NCI-H510A (cell line): Measurements from ENCODE around the gene CDH4.

ENCODE experiments used
- DNase-seq: peaks from one replicate; lab custom pipeline; 2025; lab: John Stamatoyannopoulos, UW

CDH4 gene

DNA sequence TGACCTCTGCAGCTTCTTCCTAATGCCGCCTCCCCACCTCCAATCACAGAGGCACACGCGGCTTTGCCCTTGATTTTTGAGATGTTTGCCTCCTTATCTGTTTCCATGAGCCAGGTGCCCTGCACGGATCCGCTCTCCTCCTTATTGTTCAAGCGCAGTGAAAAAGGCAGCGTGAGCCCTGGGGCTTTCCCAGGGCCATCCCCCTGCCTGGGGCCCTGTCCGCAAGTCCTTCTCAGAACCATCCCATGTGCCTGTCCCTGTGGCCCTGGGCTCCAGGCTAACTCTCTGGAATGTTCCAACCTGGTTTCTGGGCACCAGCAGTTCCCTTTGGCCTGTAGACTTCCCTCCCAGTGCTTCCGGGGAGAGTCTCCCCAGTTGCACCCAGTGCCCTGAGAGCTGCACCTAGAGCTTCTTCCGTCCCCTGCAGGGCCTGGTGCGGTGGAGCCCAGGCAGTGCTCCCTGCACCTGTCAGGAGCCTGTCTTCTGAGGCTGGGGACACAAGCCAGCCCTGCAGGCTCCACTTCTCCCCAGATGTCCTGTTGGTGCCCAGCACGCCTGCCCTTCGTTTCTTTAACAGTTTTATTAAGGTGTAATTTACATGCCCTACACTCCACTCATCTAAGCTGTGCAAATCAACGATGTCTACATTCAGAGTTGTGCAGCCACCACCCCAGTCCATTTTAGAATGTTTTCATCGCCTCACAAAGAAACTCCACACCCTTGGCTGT is 330.3 kb downstream of the CDH4 start:
- no peak for DNase-seq

GRCh38 chr20:61583356-61583755 is 331.3 kb downstream of the CDH4 start:
- DNase-seq, result no peak

DNA sequence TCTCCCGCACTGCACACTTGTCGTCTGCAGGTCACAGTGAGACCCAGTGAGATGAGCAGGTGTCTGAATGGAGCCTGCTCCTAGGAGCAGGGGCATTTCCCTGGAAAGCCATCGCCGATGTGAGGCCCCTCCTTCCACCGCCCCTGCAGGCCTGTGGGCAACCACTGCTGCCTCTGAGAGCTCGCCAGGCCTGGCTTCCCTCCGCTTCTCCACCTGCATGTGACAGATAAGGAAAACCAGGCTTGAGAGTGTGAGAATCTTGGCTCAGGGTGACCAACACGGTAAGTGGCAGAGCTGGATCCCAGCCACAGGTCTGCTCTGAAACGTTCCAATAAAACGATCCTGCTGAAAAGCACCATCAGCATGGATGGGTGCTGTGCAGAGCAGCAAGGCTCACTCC is 332.8 kb downstream of the CDH4 start:
- no peak for DNase-seq

DNA sequence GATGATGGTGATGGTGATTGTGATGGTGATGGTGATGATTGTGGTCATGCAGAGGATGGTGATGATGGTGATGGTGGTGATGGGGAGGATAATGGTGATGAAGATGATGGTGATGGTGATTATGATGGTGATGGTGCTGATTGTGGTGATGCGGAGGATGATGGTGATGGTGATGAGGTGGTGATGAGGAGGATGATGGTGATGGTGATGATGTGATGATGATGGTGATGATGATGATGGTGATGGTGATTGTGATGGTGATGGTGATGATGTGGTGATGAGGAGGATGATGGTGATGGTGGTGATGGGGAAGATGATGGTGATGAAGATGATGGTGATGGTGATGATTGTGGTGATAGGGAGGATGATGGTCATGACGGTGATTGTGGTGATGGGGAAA is 333.7 kb downstream of the CDH4 start:
- DNase-seq, result no peak

DNA sequence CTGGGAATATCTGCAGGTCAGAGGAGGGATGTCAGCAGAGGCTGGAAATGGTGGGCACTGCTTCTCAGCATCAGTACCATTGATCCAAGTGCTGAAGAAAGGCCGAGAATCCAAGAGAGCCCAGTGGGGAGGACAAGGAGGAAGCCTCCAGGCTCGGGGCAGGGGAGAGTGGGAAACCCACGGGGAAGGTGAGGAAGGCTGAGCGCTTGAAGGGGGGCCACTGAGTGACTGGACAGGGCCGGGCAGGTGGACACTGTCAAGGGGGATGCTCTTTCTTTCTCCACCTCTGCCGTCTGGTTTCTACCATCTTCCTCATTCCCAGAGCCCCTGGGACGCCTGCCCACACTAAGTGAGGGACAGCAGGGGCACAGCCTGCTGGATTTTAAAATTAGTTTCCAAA is 335.0 kb downstream of the CDH4 start:
- no peak for DNase-seq

- no peak for DNase-seq
These were observed 335.7 kb downstream of the CDH4 start for GRCh38 chr20:61587681-61588289.

GRCh38 chr20:61588411-61589385 is 336.6 kb downstream of the CDH4 start:
- no peak for DNase-seq

DNA sequence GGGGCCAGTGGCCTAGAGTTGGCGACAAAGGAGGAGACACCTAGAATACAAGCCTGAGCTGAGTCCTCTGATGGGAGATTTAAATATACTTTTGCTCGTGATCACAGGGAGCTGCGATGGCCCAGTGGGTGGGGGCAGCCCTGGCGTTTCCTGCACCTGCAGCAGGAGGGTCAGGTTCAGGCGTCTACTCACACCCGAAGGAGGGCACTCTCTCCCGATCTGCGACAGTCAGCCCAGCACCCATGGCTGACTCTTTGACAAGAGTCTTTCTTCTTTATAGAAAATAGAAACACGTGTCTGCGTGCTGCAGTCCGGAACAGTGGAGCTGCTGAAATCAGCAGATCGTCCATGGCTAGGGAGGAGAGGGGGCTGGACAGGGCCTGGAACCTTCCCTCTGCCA is 338.2 kb downstream of the CDH4 start:
- no peak for DNase-seq

- no peak for DNase-seq
These were observed 341.5 kb downstream of the CDH4 start for GRCh38 chr20:61593516-61593915.

DNA sequence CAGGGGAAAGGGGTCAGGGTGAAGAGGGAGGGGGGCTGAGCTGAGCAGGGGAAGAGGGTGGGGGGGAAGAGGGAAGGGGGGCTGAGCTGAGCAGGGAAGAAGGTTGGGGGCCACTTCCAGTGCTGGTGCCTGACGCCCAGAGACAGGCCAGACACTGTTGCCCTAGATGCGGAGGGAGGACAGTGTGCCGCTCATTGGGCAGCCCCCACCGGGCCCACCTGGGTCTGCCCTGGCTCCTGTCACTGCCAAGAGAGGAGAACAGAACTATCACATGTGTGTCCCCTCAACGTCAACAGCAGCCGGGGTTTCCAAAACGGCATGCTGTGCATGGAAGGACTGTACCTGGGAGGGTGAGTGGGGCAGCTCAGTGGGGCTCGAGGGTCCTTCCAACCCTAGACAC is 342.1 kb downstream of the CDH4 start:
- DNase-seq, result no peak

GRCh38 chr20:61595216-61595615 is 343.2 kb downstream of the CDH4 start:
- DNase-seq, result no peak

GRCh38 chr20:61596687-61597330 is 344.7 kb downstream of the CDH4 start:
- DNase-seq, result no peak

DNA sequence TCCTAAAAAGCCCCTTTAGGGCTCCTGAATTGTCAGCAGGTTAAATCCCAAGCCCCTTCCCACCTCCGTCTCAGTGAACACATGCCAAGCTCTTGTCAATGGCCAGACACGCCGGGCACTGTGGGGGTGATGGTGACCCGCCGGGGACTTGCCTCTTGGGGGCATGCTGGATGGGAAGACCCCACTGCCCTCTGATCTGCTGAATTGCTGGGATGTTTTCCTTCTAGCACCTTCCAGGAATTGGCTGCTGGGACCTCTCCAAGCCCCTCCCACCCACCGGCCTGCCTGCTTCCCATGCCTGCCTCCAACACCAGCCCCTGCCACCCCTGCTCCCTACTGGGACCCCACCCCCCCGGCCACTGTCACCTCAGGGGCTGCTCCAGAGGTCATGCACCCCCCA is 345.9 kb downstream of the CDH4 start:
- DNase-seq, result no peak

DNA sequence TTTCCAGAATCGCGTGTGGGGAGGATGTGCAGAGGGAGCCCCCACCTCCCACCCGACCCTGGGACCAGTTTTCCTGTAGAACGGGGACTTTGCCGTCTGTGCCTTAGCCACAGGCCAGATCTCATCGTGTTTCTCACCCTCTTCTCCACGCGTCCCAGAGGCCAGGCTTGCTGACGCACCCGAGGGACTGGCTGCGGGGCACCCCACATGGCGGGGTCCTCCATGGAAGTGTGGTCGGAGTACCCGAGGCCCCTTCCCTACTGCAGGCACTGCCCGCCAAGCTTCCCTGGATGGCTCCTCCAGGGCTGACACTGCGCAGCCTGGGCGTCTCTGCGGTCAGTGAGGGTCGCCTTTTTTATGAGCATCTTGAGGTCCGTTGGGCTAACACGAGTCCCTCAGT is 346.5 kb downstream of the CDH4 start:
- DNase-seq, result no peak

DNA sequence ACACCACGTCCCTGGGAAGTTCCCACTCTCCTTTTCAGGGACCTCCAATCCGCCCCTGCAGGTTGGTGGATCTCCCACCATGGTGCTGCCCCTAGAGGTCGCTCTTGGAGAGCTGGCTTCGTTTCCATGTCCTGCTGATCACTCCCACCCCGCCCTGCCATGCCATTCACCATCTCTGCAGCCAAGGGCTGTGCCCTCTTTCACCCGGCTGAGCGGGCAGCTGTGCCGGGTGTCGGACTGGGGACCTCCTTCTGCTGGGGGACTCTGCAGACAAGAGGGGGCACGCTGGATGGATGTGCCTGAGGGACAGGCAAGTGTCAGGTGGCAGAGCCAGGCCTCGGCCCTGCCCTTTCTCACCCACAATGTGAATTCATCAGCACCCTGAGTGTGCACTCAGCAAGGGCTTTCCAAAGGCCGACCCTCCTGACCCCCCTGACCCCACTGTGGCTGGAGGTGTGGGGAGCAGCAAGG is 347.0 kb downstream of the CDH4 start:
- no peak for DNase-seq

DNA sequence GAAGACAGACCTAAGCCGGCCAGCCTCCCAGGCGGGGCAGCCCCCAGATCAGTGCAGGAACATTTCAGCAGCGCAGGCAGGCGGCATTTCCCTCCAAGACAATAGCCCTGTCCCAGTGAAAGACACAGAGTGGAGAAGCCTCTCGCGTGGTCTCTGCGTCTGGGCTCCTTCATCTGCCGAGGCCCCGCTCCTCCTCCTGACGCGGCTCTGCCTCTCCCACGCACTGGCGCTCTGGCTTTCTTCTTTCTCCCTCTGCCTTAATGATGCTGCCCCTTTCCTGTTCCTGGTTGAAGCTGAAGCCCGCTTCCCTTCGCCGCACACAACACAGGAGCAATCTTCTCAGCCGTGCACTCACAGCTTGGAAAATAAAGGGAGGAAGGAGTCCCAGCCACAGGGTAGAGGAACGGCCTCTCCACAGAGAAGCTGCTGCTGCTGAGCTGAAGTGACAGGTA is 347.5 kb downstream of the CDH4 start:
- no peak for DNase-seq

DNA sequence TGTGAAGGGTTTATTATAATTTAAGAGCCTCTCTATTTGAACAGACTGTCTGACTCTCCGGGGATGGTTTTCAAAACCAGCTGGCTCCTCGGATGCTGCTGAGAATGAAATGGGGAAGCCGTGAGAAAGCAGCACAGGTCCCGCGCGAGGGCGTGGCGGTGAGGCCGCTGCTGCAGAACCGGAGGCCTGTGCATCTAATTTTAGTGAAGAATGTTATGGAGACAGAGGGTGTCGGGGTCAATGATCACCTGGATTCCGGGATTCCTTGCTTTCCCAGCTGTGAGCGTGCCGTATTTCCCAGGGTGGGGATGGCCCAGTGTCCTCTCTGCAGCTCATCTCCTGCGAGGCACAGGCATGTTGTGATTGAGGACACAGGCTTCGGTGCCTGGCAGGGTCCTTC is 348.0 kb downstream of the CDH4 start:
- no peak for DNase-seq

GRCh38 chr20:61601361-61601760 is 349.3 kb downstream of the CDH4 start:
- DNase-seq, result no peak

DNA sequence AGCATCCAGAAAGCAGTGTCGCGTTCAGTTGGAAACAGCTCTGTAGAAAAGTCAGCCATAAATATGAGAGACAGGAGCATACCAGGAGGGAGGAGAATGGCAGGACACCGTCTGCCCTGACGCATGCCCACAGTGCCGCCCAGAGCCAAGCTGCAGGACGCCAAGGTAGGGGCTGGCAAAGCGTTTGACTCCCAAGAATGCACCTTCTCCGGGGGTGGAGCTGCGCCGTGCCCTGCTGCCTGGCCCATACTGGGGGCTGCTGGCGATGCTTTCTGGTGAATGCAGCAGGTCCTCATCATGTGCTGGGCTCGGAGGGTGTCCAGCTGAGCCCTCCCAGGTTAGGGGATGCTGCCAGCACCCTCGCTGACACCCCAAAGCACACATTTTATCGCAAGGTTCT is 349.8 kb downstream of the CDH4 start:
- no peak for DNase-seq

GRCh38 chr20:61603715-61604114 is 351.7 kb downstream of the CDH4 start:
- DNase-seq, result no peak

- no peak for DNase-seq
These were observed 352.5 kb downstream of the CDH4 start for GRCh38 chr20:61604549-61604948.

- no peak for DNase-seq
These were observed 353.2 kb downstream of the CDH4 start for GRCh38 chr20:61605283-61605682.
